Keratinocyte (primary cell): Measurements from ENCODE around the gene TRIM29.

Source experiments
- EZH2 ChIP-seq: IDR thresholded peaks from one replicate; pipeline ENCODE4 v1.6.1; 2012; ENCODE audit warnings: inconsistent platforms, mild to moderate bottlenecking, low read length, moderate library complexity
- TF ChIP-seq, protein P1 (sequence below), 3 experiments: IDR thresholded peaks in 1 of 3; conservative IDR thresholded peaks in 1 of 3; optimal IDR thresholded peaks in 1 of 3; 2 replicates in 2 of 3; 3 replicates in 1 of 3; pipeline versions ENCODE3 to v1.5.1; 2011; ENCODE audit warnings: low read length in 3 of 3, mild to moderate bottlenecking in 3 of 3, moderate library complexity in 2 of 3, control low read depth in 1 of 3, inconsistent platforms in 1 of 3; ENCODE audit not compliant: insufficient read depth in 2 of 3; ENCODE audit errors: extremely low read depth in 1 of 3

DNA sequence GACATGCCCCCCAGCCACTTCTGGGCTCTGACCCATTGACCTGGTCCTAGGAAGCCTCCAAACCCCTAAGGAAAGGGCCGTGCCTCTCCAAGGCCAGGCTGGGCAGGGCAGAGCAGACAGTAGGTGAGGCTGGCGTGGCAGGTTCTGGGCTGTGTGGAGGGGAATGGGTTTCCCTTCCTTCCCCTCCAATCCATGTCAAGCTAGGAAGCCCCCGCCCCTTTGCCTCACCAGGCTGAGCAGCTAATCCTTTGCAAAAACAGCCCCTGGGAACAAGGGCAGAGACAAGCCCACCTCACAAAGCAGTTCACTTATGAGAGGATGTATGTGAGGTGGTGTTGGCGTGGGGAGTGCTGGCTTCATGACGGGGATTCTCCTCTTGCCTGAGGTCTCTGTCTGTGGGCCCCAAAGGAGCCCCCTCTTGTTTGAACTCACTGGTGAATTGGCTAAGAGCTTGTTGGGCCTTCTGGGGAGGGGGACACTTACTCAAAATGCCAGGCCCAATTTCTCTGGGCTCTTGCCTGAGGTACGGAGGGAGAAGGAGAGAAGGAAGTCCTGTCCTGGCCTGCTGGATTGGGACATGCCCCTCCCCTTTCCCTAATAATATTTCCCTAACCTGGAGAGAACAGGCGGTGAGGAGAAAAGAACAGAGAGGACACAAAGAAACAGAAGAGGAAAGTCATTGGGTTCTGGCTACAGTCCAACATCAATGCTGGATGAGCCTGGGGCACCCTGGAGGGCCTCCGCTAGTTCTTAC lies 1.6 kb upstream of the TRIM29 start:
- TF ChIP-seq, protein P1, sequence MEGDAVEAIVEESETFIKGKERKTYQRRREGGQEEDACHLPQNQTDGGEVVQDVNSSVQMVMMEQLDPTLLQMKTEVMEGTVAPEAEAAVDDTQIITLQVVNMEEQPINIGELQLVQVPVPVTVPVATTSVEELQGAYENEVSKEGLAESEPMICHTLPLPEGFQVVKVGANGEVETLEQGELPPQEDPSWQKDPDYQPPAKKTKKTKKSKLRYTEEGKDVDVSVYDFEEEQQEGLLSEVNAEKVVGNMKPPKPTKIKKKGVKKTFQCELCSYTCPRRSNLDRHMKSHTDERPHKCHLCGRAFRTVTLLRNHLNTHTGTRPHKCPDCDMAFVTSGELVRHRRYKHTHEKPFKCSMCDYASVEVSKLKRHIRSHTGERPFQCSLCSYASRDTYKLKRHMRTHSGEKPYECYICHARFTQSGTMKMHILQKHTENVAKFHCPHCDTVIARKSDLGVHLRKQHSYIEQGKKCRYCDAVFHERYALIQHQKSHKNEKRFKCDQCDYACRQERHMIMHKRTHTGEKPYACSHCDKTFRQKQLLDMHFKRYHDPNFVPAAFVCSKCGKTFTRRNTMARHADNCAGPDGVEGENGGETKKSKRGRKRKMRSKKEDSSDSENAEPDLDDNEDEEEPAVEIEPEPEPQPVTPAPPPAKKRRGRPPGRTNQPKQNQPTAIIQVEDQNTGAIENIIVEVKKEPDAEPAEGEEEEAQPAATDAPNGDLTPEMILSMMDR (optimal IDR thresholded peaks at IDR 0.05 in 1 of 3, IDR thresholded peaks at IDR 0.05 in 1 of 3, conservative IDR thresholded peaks at IDR 0.05 in 1 of 3; ENCODE audit: extremely low read depth in 1 of 3, insufficient read depth in 2 of 3, low read length in 3 of 3): no peak
- TF ChIP-seq EZH2: no peak
